ENCODE measurements around the gene RAMP1.

RAMP1 gene

DNA sequence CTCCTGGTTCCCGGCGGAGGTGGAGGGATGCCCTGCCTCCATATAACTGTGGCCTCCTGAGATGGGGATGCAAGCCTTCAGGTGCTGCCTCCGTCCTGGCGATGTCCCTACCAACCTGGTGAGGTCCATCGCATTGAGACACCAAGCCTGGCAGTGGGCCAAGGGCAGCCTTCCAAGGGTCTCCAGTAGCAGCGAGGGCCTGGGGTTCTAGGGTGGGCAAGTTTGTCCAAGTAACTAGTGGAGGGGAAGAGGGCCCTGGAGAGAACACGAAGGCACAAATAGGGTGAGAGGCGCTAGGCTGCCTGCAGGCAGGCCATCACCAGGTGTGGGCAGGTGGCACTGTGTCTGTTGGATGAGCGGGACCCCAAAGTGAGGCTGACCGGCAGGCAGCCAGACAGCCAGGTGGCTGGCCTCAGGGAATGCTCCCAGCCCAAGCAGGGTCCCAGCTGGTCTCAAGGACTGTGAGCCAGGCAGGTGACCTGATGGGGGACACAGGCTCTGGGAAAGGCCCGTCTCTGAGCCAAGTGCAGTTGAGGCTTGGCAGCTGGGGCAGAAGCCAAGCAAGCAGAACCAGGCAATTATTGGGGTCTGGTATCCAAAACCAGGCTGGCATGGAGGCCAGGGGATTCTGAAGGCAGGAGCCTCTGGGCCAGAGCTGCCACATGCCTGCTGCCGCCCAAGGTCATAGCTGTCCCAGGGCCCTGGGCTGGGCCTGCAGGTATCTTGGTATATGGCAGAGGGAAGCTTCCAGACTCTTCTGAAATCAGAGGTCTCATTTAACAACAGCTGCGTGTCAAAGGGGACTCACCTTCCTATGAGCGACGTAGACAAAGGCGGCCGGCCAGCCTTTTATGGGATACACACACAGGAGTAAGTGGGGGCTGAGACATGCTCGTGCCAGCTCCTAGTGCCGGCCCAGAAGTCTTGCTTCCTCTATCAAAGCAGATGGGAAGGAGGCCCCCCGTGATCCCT is 23.4 kb downstream of the RAMP1 start:
- DNase-seq (ENCODE audit: low read depth) = no peak
- no peak overlapping the region for H3K4me3 ChIP-seq (ENCODE audit: low read length)
- TF ChIP-seq, protein P1, sequence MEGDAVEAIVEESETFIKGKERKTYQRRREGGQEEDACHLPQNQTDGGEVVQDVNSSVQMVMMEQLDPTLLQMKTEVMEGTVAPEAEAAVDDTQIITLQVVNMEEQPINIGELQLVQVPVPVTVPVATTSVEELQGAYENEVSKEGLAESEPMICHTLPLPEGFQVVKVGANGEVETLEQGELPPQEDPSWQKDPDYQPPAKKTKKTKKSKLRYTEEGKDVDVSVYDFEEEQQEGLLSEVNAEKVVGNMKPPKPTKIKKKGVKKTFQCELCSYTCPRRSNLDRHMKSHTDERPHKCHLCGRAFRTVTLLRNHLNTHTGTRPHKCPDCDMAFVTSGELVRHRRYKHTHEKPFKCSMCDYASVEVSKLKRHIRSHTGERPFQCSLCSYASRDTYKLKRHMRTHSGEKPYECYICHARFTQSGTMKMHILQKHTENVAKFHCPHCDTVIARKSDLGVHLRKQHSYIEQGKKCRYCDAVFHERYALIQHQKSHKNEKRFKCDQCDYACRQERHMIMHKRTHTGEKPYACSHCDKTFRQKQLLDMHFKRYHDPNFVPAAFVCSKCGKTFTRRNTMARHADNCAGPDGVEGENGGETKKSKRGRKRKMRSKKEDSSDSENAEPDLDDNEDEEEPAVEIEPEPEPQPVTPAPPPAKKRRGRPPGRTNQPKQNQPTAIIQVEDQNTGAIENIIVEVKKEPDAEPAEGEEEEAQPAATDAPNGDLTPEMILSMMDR (IDR thresholded peaks at IDR 0.05; ENCODE audit: insufficient read depth, low read depth, low read length, missing control alignments) = no peak

DNA sequence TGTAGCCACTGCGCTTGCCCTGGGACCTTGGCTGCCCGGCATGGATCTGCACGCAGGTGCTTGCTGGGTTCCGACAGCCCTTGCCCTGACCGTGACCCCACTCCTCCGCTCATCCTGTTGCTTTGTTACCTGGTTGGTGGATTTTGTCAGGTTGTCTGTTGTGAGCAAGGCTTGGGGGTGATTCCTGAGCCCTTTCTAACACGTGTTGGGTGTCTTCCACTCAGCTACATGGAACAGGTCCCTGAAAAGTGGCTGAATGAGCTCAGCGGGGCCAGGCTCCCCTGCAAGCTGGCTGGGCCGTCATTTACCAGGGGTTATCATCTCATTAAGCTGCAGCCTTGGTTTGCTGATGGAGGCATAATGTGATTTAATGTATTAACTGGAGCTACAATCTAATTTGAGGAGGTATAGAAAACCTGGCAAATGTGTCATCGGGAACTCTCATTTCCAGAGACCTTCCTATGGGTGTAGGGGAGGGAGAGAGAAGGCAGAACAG is 24.6 kb downstream of the RAMP1 start:
- H3K4me3 ChIP-seq (ENCODE audit: low read length) = no peak overlapping the region
- TF ChIP-seq, protein P1 (IDR thresholded peaks at IDR 0.05; ENCODE audit: insufficient read depth, low read depth, low read length, missing control alignments) = no peak
- DNase-seq (ENCODE audit: low read depth) = no peak

DNA sequence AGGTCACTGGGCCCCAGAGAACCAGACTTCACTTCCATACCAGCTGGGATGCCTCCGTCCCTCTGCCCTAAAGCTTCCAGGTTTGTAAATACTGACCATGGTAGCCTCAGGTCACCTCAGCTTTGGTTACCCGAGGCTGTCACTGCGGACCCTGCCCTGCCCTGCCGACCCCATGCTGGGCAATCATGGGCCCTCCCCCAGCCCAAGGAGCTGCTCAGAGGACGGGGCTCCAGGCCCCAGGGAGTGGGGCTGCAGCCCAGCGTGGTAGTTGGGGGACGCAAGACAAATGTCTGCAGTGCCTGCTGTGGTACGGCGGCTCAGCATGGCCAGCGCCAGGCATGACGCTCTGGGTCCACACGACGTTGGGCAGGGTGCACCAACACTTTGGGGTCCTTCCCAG is 25.3 kb downstream of the RAMP1 start:
- H3K4me3 ChIP-seq (ENCODE audit: low read length) = no peak overlapping the region
- no peak for DNase-seq (ENCODE audit: low read depth)

DNA sequence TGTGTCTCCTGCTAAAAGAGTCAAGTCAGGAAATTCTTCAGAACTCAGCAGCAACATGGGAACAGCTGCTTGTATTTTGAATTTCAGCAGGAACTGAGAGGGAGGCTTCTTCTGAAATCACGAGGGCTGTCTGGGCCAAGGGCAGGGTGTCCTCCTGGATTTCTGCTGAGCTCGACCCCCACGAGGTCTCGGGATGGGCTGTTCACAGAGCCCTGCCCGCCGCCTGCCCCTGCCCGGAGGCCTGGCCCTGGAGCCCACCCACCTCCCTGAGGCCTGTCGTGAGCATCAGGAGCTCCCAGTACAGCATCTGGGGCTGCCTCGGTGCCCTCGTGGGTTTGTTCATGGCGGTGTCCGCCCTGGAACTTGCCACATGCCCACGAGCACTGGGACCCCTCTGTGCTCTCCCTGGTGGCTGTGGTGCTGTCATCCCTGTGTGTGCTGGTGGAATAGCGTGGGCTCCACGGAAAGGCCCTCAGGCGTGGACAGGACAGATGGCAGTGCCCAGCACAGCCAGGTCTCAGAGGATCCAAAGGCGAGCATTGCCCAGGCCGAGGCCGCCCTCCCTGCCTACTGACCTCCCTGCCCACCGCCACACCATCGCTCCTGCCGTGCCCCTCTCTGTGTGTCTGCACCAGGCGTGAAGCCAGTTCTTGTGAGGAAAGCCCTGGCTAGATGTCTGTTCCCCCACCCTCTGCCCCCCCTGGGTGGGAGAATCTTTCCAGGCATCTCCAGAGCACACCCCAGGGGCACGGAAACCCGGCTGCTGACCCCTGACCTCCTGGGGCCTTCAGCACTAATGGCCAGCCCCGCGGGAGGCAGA is 25.9 kb downstream of the RAMP1 start:
- no peak overlapping the region for H3K4me3 ChIP-seq (ENCODE audit: low read length)
- DNase-seq (ENCODE audit: low read depth) = no peak
- TF ChIP-seq, protein P1 (IDR thresholded peaks at IDR 0.05; ENCODE audit: insufficient read depth, low read depth, low read length, missing control alignments) = no peak

More for the DNA sequence above, 25.3 kb downstream of the RAMP1 start:
- TF ChIP-seq, protein P1 (IDR thresholded peaks at IDR 0.05; ENCODE audit: insufficient read depth, low read depth, low read length, missing control alignments) = no peak

DNA sequence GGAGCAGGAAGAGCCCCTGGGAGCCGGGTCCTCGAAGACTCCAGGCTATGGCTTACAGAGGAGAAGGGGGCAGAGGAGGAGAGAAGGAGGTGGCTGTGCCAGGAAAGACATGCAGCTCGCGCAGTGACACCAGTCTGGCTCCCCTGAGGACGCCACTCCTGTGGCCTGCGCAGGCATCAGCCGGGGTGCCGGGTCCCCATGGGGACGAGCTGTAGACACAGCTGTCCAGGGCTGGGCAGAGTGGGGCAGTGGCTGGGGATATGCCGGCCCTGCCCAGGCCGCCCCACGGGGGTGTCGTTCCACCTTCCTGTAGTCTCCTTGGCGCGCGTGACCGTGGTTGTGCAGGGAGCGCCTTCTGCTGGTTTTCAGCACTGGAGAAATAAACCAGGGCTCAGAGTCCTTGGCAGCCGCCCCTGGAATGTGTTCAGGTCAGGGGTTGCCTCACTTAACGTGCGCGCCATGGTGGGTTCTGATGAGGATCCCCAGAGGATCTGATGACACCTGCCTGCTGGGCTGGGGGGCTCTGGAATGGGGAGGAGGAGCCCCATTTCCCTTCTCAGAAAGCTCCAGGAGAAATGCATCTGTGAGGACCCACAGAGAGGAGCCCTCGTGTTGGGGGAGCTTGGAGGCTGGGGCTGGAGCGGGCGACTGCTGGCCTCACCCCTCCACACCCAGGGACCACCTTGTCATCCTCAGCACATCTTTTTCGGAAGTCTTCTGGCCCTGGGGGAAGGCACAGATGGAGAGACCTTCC is 26.7 kb downstream of the RAMP1 start:
- TF ChIP-seq, protein P1 (IDR thresholded peaks at IDR 0.05; ENCODE audit: insufficient read depth, low read depth, low read length, missing control alignments) = no peak
- H3K4me3 ChIP-seq (ENCODE audit: low read length) = no peak overlapping the region
- DNase-seq (ENCODE audit: low read depth) = no peak

DNA sequence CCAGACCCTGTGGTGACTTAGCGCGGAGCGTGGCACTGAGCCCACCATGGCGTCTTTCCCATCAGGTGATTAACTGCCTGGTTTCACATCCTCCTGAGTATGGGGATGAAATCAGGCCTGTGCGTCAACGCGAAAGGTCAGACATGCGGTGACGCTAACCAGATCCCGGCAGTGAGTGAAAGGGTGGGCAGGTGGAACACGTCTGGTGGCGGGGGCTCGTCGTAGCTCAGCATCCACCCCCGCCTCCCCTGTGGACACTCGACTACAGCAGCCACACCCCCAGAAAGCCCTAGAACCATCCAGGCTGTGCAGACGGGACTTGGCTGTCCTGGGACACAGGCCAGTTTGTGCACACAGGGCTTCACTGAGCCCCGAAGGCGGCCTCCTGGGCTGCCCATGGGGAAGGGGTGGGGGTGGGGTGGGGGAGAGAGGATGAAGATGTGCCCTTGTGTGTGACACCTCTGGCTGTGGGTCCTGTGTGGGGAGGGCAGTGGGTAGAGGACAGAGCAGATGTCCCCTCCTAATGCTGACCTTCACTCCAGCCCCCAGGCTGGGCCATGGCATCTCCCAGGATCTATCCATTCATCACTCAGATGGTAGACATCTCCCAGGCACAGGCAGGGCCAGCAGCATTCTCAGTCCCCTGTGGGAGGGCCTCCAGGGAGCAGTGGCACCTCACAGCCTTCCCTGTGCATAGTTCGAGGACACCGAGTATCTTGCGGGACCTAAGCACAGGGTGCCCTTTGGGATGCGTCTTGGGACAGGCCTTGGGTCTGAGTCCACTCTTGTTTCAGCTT is 27.5 kb downstream of the RAMP1 start:
- TF ChIP-seq, protein P1 (IDR thresholded peaks at IDR 0.05; ENCODE audit: insufficient read depth, low read depth, low read length, missing control alignments) = no peak
- DNase-seq (ENCODE audit: low read depth) = no peak

More for the DNA sequence above, 27.5 kb downstream of the RAMP1 start:
- no peak overlapping the region for H3K4me3 ChIP-seq (ENCODE audit: low read length)

Measured in epithelial cell of esophagus (primary cell).